HG02970 (cell line): ENCODE measurements around the gene USE1.
"Not testable (repeated sequence)": the region's sequence is repeated elsewhere in the genome, so short reads cannot be mapped to it uniquely, and the experiment has no call there.

Experiments used
- ATAC-seq: cut with Tn5 transposase; IDR thresholded peaks from one replicate; pipeline ENCODE4 v1.9.1; 2021; ENCODE audit warnings: mild to moderate bottlenecking, moderate library complexity, moderate number of reproducible peaks; ENCODE audit not compliant: unreplicated experiment, low FRiP score

USE1 gene, protein sequence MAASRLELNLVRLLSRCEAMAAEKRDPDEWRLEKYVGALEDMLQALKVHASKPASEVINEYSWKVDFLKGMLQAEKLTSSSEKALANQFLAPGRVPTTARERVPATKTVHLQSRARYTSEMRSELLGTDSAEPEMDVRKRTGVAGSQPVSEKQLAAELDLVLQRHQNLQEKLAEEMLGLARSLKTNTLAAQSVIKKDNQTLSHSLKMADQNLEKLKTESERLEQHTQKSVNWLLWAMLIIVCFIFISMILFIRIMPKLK

DNA sequence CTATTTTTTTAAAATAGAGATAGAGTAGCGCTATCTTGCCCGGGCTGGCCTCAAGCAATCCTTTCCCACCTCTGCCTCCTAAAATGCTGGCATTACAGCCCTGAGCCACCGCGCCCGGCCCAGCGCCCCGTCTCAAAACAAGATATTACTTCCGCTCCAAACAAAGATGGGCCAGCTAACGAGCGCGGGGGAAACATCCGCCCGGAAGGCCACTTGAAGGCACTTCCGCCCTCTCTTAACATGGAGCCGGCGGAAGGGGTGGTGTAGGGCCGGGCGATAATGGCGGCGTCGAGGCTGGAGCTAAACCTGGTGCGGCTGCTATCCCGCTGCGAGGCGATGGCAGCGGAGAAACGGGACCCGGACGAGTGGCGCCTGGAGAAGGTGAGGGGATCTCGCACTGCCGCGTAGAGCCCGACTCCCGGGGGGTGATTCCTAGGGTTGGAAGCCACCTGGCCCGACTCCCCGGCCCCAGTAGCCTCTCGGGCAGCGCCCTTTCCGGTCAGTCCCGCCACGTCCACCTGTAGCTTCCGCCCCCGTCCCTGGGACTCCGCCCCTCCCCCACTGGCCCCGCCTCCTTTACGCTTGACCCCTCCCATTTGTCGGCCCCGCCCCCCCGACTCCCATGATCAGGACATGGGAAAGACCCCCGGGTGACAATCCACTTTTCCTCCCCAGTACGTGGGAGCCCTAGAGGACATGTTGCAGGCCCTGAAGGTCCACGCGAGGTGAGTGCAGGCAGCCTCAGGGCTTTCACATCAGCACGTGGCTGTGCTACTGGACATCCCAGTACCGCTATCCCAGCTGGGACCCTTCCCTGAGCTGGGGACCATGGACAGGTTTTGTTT lies at the start of gene USE1:
USE1 (plus strand) TSS at position 231 of the 845 bp plus-strand sequence; CDS start at position 280, 49 bp downstream.
- peak; percentile 67 for ATAC-seq

GRCh38 chr19:17165715-17166114 lies 49.4 kb upstream of the USE1 start:
- ATAC-seq, result no peak

DNA sequence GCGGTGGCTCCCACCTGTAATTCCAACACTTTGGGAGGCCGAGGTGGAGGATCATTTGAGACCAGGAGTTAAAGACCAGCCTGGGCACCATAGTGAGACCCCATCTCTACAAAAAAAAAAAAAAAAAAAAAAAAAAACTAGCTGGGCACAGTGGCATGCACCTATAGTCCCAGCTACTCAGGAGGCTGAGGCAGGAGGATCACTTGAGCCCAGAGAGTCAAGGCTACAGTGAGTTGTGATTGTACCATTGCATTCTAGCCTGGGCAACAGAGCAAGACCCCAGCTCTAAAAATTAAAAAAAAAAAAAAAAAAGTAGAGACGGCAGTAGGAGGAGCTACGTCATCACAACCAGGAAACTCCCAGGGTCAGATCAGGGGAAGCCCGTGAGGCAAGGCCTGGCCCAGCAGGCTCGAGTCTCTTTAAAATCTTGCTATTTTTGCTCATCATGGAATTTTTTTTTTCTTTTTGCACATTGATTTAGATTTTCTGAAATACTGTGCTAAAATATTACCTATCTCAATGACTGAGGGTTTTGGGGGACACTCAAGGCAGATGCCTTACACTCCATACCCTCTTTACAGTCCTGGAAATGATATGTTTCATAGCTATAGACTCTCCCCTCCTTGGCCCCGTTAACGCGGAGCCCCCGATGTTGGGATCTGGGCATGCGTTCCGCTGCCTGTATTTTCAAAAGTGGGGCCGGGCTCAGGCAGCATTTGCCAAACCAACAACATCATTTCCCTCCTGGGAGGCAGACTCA lies 44.4 kb upstream of the USE1 start:
- no peak for ATAC-seq

GRCh38 chr19:17171874-17172273 lies 43.3 kb upstream of the USE1 start:
- ATAC-seq, result no peak

- no peak for ATAC-seq
Observed at GRCh38 chr19:17172624-17173345, 42.4 kb upstream of the USE1 start.

GRCh38 chr19:17178291-17178690 lies 36.9 kb upstream of the USE1 start:
- ATAC-seq, result no peak

DNA sequence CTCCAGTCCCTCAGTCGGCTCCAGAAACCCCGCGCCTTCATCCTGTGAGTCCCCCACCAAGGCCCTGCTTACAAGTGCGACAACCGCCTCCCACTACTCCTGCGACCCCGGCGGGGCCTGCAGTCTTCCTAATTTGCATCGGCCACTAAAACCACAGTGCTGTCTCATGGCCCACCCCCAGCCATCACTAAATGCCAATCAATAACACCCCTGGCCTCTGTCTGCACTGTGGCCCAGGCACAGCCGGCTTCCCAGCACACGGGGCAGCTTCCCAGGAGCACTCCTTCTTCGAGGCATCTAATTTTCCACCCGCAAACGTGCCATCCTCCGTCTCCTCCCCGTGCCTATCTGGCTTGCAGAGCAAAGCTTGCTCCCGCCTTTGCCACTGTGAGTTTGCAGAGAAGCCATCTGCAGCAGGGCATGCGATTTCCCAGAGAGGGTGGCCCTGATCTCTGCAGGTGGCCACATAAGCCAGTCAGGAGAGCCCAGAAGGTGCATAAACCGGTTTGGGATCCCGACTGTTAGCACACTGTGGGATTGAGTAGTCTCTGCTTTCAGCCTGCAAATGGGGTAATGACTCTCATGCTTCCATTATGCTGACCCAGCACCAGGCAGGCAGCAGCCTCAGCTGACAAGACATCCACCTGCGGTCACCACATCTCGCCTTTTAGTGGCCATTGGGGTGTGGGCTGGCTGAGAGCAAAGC lies 34.0 kb upstream of the USE1 start:
- ATAC-seq, result no peak

- no peak for ATAC-seq
Observed at GRCh38 chr19:17183271-17183761, 31.8 kb upstream of the USE1 start.

- no peak for ATAC-seq
Observed at GRCh38 chr19:17183858-17184321, 31.3 kb upstream of the USE1 start.

DNA sequence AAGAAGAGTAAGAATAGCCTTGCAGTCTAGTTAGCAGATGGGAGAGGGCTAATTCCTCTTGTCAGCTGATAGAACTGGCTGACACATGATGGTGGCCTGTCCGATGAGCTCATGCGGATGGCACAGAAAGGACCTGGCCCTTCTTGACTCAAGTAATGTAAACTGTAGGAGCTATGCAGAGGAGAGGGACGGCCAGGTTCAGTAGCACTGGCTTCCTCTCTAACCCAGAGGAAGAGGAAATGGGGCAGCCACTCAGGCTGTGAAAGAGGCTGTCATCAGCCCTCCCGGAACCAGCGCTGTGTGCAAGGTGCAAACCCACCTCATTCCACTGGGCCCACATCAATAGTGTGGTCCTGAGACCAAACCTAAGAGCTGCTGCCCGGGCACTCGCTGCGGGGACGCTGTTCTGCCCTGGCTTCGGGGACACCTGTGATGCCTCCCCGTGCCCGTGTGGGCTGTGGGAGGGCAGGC lies 30.8 kb upstream of the USE1 start:
- ATAC-seq, result no peak

DNA sequence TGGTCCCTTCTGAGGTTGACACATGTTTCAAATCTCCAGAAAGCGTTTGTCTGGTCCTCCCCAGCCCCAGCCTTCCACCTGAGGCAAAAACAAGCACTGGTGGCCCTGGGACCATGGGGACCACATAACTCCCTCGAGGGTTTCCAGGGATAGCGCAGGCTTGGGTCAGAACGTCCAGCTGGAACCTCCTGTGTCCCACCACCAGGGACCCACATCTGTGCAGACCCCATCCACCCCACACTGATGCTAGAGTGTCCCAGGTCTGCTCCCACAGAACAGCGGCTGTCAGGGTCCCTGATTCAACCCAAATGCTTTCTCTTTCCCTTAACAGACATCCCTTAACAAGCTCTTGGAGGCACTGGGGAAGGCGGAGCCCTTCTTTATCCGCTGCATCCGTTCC lies 29.6 kb upstream of the USE1 start:
- ATAC-seq, result no peak

DNA sequence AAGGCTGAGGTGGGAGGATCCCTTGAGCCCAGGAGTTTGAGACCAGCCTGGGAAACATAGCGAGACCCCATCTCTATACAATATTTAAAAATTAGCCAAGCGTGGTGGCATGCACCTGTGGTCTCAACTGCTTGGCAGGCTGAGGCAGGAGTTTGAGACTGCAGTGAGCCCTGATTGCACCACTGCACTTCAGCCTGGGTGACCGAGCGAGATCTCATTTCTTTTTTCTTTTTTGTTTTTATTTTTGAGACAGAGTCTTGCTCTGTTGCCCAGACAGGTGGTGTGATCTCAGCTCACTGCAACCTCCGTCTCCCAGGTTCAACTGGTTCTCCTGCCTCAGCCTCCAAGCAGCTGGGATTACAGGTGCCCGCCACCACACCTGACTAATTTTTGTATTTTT lies 23.4 kb upstream of the USE1 start:
- ATAC-seq, result not testable (repeated sequence)

- no peak for ATAC-seq
Observed at GRCh38 chr19:17192751-17193150, 22.4 kb upstream of the USE1 start.

GRCh38 chr19:17194608-17195007 lies 20.5 kb upstream of the USE1 start:
- no peak for ATAC-seq

DNA sequence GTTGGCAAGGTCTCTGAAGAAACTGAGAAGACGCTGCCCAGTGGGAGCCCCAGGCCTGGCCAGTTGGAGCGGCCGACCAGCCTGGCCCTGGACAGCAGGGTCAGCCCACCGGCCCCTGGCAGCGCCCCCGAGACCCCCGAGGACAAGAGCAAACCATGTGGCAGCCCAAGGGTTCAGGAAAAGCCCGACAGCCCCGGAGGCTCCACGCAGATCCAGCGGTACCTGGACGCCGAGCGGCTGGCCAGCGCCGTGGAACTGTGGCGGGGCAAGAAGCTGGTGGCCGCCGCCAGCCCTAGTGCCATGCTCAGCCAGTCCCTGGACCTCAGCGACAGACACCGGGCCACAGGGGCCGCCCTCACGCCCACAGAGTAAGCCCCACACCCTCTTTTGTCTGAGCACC lies 20.1 kb upstream of the USE1 start:
- ATAC-seq, result no peak

- ATAC-seq, result no peak
Observed at GRCh38 chr19:17196610-17197009, 18.5 kb upstream of the USE1 start.

DNA sequence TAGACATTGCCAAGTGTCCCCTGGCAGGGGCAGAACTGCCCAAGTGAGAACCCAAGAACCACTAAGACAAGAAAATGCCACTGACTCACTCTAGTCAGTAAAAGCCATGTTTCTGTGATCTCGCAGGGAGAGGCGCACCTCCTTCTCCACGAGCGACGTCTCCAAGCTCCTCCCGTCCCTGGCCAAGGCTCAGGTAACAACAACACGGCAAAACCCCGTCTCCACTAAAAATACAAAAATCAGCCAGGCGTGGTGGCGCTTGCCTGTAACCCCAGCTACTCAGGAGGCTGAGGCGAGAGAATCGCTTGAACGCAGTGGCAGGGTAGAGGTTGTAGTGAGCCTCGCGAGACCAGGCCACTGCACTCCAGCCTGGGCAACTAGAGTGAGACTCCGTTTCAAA lies 17.5 kb upstream of the USE1 start:
- ATAC-seq, result no peak

GRCh38 chr19:17200408-17201079 lies 14.6 kb upstream of the USE1 start:
- ATAC-seq, result no peak

DNA sequence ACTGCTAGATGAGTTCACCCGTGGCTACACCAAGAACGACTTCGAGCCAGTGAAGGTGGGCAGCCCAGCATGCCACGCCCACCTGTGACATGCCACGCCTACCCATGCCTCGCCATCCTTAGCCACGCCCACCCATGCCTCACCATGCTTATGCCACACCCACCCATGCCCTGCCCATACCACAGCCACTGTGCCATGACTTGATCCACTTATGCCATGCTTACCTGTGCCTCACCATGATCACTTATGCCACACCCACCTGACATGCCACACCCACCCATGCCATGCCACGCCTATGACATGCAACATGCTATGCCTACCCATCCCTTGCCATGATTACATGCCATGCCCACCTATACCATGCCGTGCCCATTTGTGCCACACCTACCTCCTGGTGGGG lies 12.9 kb upstream of the USE1 start:
- no peak for ATAC-seq
